Head of caudate nucleus (tissue), 42 donors: ENCODE measurements around the gene KDELR3.

Experiments used
- DNase-seq, 42 donors: peaks; one replicate each; pipeline versions ENCODE4 v3.0.0 to v3.0.0-alpha.2; 2020 to 2021; ENCODE audit warnings: mixed read lengths in 7 of 42
- intact Hi-C: fragments of 100-400 bp; cut with DNase I; formaldehyde crosslinking; loops from one replicate; pipeline ENCODE4 v1.15.0; 2022

KDELR3 gene

GRCh38 chr22:38467904-38468442, at the start of gene KDELR3:
Gene KDELR3 (plus strand): TSS chr22:38468096. CDS start chr22:38468234, 138 bp downstream.
- intact Hi-C loops: no loop called here
- DNase-seq: peak in 6 of 42 donors; percentile 3 to 59 (median 32)

GRCh38 chr22:38418589-38418988, 49.3 kb upstream of the KDELR3 start:
- no peak for DNase-seq

GRCh38 chr22:38419121-38419857, 48.6 kb upstream of the KDELR3 start:
- intact Hi-C loops: no loop called here
- DNase-seq: no peak

More at GRCh38 chr22:38418589-38418988, 49.3 kb upstream of the KDELR3 start:
- intact Hi-C loops: no loop called here

- no peak for DNase-seq
- intact Hi-C loops: no loop called here
Measured at GRCh38 chr22:38419858-38420160, 48.1 kb upstream of the KDELR3 start.

- DNase-seq: no peak
- intact Hi-C loops: no loop called here
Measured at GRCh38 chr22:38420734-38421133, 47.2 kb upstream of the KDELR3 start.

- peak; percentile 48 to 95 (median 82) for DNase-seq
- intact Hi-C loops: no loop called here
Measured at GRCh38 chr22:38422611-38423511, 45.0 kb upstream of the KDELR3 start.

GRCh38 chr22:38423512-38424503, 44.1 kb upstream of the KDELR3 start:
- DNase-seq: peak in 2 of 42 donors; percentile 47 to 57
- intact Hi-C loops: no loop called here

- DNase-seq: no peak
- intact Hi-C loops: no loop called here
Measured at GRCh38 chr22:38424525-38425080, 43.3 kb upstream of the KDELR3 start.

GRCh38 chr22:38426628-38427027, 41.3 kb upstream of the KDELR3 start:
- no peak for DNase-seq
- intact Hi-C loops: no loop called here

GRCh38 chr22:38427465-38427864, 40.4 kb upstream of the KDELR3 start:
- no peak for DNase-seq
- intact Hi-C loops: no loop called here

GRCh38 chr22:38427940-38428339, 40.0 kb upstream of the KDELR3 start:
- intact Hi-C loops: no loop called here
- DNase-seq: no peak

GRCh38 chr22:38428714-38429113, 39.2 kb upstream of the KDELR3 start:
- no peak for DNase-seq
- intact Hi-C loops: no loop called here

- peak in 33 of 42 donors; percentile 22 to 75 (median 52) for DNase-seq
- intact Hi-C loops: no loop called here
Measured at GRCh38 chr22:38429499-38430068, 38.3 kb upstream of the KDELR3 start.

GRCh38 chr22:38431266-38432010, 36.5 kb upstream of the KDELR3 start:
- intact Hi-C loops: no loop called here
- DNase-seq: peak in 1 of 42 donors; percentile 25

GRCh38 chr22:38432264-38432663, 35.6 kb upstream of the KDELR3 start:
- intact Hi-C loops: no loop called here
- no peak for DNase-seq

GRCh38 chr22:38433871-38434270, 34.0 kb upstream of the KDELR3 start:
- intact Hi-C loops: no loop called here
- DNase-seq: no peak

GRCh38 chr22:38435010-38435409, 32.9 kb upstream of the KDELR3 start:
- intact Hi-C loops: no loop called here
- DNase-seq: no peak

GRCh38 chr22:38435965-38436364, 31.9 kb upstream of the KDELR3 start:
- intact Hi-C loops: no loop called here
- DNase-seq: no peak
